ENCODE data around the gene HRH1. TPM values are rescaled to one million over a fixed set of nuclear protein-coding genes. Genes with fewer than 3 reads are reported as not detected.
A peak's percentile ranks its signal among the peaks of the same experiment; 100 is the strongest.

HRH1 gene
- total RNA-seq, 4 donors from 2014 or later = 3.7 to 15.9 (median 5.9) TPM

DNA sequence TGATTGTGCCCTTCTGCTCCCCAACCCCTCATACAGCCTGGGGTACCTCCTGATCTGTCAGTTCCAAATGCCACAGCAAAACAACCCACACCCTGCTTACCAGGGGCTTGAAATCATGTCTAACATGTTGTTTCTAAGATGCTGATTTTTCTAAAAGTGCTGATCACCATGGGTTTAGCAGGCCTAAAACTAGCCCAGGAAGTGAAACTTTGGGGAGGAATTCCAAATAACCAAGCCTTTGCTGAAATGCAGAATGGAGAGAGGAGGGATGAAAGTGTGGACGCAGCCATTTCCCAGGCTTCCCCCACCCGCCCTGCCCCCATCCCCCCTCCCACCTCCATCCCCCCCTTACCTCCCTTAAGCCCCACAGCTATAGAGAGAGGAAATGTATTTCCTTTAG lies 2.0 kb upstream of the HRH1 start:
- Histone ChIP-seq H3K4me1 (peaks cover 7 to 34% (median 28%) of the 10 kb centered on the region in 4 donors), H3K27ac (replicated peaks in 1 of 4) (no peak overlapping the region), H3K9me3 (no peaks in the 10 kb centered on the region), H3K36me3 (no peaks in the 10 kb centered on the region), H3K4me3 (no peak overlapping the region), H3K27me3 (peaks cover 0 to 17% (median 0%) of the 10 kb centered on the region in 4 donors)
- intact Hi-C loops (cut with DNase I) = loop anchor here (5.0 kb wide), 1 partner anchor 60 kb away; no protein-coding TSS in a partner anchor
- TF ChIP-seq POLR2AphosphoS5 (IDR thresholded peaks at IDR 0.05) = no peak
- 81% methylated on average over 2 of the region's 2 CpGs for WGBS
- DNase-seq (ENCODE audit: extremely low spot score) = no peak

DNA sequence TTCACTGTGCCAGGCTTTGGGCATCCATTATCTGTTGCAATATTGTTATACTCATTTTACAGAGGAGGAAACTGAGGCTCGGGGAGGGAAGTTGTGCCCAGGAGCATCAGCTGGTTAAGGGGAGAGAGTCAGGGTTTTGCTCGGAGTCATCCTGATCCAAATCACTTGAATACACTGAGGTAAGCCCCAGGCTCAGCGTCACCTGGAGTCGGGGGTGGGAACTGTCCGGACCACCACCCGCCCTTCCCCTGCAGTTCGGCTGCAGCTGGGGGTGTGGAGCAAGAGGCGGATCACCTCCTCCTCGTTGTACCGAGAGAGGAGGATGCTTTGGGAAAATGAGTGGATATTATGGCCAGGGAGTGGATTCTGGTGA lies 646 bp downstream of the HRH1 start:
- DNase-seq (ENCODE audit: extremely low spot score) = no peak
- no peaks in the 10 kb centered on the region for H3K9me3 ChIP-seq
- peaks cover 7 to 47% (median 42%) of the 10 kb centered on the region in 4 donors for H3K4me1 ChIP-seq
- peak overlapping the region; percentile 61 to 72 (median 70) for H3K27ac ChIP-seq (replicated peaks in 1 of 4)
- intact Hi-C loops (cut with DNase I) = loop anchor here (5.0 kb wide), 4 partner anchors 63 to 172 kb away; partner anchors contain the start of gene ATG7
- WGBS = 0% methylated on average over 10 of the region's 10 CpGs
- H3K4me3 ChIP-seq = peak overlapping the region; percentile 57 to 79 (median 64)
- no peaks in the 10 kb centered on the region for H3K36me3 ChIP-seq
- H3K27me3 ChIP-seq = peaks cover 0 to 21% (median 0%) of the 10 kb centered on the region in 4 donors
- TF ChIP-seq POLR2AphosphoS5 (IDR thresholded peaks at IDR 0.05) (no peak), POLR2A (IDR thresholded peaks at IDR 0.05; ENCODE audit: low read depth) (no peak)

GRCh38 chr3:11155341-11156025 lies 1.2 kb downstream of the HRH1 start:
- Histone ChIP-seq H3K4me3 (peak overlapping the region; percentile 57 to 79 (median 64)), H3K4me1 (peaks cover 7 to 49% (median 44%) of the 10 kb centered on the region in 4 donors), H3K9me3 (no peaks in the 10 kb centered on the region), H3K27ac (replicated peaks in 1 of 4) (peak overlapping the region; percentile 61 to 72 (median 70)), H3K27me3 (peaks cover 0 to 21% (median 0%) of the 10 kb centered on the region in 4 donors), H3K36me3 (no peaks in the 10 kb centered on the region)
- TF ChIP-seq POLR2AphosphoS5 (IDR thresholded peaks at IDR 0.05) (peak; percentile 57 to 64), POLR2A (IDR thresholded peaks at IDR 0.05; ENCODE audit: low read depth) (no peak)
- TF ChIP-seq, protein P1, sequence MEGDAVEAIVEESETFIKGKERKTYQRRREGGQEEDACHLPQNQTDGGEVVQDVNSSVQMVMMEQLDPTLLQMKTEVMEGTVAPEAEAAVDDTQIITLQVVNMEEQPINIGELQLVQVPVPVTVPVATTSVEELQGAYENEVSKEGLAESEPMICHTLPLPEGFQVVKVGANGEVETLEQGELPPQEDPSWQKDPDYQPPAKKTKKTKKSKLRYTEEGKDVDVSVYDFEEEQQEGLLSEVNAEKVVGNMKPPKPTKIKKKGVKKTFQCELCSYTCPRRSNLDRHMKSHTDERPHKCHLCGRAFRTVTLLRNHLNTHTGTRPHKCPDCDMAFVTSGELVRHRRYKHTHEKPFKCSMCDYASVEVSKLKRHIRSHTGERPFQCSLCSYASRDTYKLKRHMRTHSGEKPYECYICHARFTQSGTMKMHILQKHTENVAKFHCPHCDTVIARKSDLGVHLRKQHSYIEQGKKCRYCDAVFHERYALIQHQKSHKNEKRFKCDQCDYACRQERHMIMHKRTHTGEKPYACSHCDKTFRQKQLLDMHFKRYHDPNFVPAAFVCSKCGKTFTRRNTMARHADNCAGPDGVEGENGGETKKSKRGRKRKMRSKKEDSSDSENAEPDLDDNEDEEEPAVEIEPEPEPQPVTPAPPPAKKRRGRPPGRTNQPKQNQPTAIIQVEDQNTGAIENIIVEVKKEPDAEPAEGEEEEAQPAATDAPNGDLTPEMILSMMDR (IDR thresholded peaks at IDR 0.05) = peak; percentile 56 to 78 (median 69)
- intact Hi-C loops (cut with DNase I) = loop anchor here (5.0 kb wide), 3 partner anchors 93 to 172 kb away; partner anchors contain the start of gene ATG7
- 1% methylated on average over 5 of the region's 8 CpGs for WGBS
- no peak for DNase-seq (ENCODE audit: extremely low spot score)

- peaks cover 7 to 49% (median 44%) of the 10 kb centered on the region in 4 donors for H3K4me1 ChIP-seq
- H3K36me3 ChIP-seq = no peaks in the 10 kb centered on the region
- WGBS = 67% methylated on average over 1 of the region's 4 CpGs
- H3K9me3 ChIP-seq = no peaks in the 10 kb centered on the region
- peak overlapping the region in 2 of 4 donors; percentile 16 to 72 for H3K27ac ChIP-seq (replicated peaks in 1 of 4)
- peaks cover 0 to 21% (median 0%) of the 10 kb centered on the region in 4 donors for H3K27me3 ChIP-seq
- TF ChIP-seq POLR2A (IDR thresholded peaks at IDR 0.05; ENCODE audit: low read depth) (no peak), EP300 (IDR thresholded peaks at IDR 0.05) (no peak), POLR2AphosphoS5 (IDR thresholded peaks at IDR 0.05) (no peak)
- TF ChIP-seq, protein P1 (IDR thresholded peaks at IDR 0.05) = no peak
- DNase-seq (ENCODE audit: extremely low spot score) = no peak
- intact Hi-C loops (cut with DNase I) = loop anchor here (5.0 kb wide), 3 partner anchors 94 to 171 kb away; partner anchors contain the start of gene ATG7
- H3K4me3 ChIP-seq = peak overlapping the region; percentile 57 to 79 (median 64)
Observed at GRCh38 chr3:11156026-11156410, 1.7 kb downstream of the HRH1 start.

GRCh38 chr3:11157421-11157820 lies 3.1 kb downstream of the HRH1 start:
- no peak overlapping the region for H3K4me3 ChIP-seq
- TF ChIP-seq, protein P1 (IDR thresholded peaks at IDR 0.05) = no peak
- TF ChIP-seq EP300 (IDR thresholded peaks at IDR 0.05) = no peak
- TF ChIP-seq POLR2AphosphoS5 (IDR thresholded peaks at IDR 0.05) = no peak
- TF ChIP-seq POLR2A (IDR thresholded peaks at IDR 0.05; ENCODE audit: low read depth) = no peak

More at GRCh38 chr3:11157421-11157820, 3.1 kb downstream of the HRH1 start:
- 87% methylated on average over 7 of the region's 7 CpGs for WGBS
- Histone ChIP-seq H3K27me3 (peaks cover 0 to 21% (median 0%) of the 10 kb centered on the region in 4 donors), H3K27ac (replicated peaks in 1 of 4) (no peak overlapping the region), H3K36me3 (no peaks in the 10 kb centered on the region), H3K4me1 (peaks cover 7 to 49% (median 44%) of the 10 kb centered on the region in 4 donors), H3K9me3 (no peaks in the 10 kb centered on the region)
- no peak for DNase-seq (ENCODE audit: extremely low spot score)
- intact Hi-C loops (cut with DNase I) = loop anchor here (5.0 kb wide), 3 partner anchors 95 to 170 kb away; partner anchors contain the start of gene ATG7

Data from esophagus muscularis mucosa (tissue), 4 donors.